NCI-H345 treated with DMSO at 0.1 percent for 48 hours (cell line): ENCODE results near the gene RPP30.
"Not testable (repeated sequence)": the region's sequence is repeated elsewhere in the genome, so short reads cannot be mapped to it uniquely, and the experiment has no call there.

Source experiments
- DNase-seq: peaks from one replicate; lab custom pipeline; 2025; ENCODE audit not compliant: unreplicated experiment; lab: John Stamatoyannopoulos, UW

The RPP30 gene

DNA sequence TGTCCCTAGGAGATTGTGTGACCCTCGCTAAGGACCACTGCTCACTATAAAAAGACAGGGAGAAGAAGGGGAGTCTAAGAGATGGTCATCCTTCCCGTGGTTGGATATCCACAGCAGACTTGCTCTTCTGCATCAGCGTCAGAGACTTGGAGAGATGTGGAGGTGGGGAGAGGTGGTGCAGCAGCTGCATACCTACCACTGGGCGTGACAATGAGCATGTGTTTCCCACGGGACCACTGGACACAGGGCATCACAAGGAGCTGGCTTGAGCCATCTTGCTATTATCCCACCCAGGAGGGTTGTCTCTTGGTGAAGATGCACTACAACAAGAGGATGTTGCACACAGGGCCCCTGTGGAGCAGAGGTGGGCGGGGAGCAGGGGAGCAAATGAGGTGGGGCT is 67.9 kb downstream of the RPP30 start:
- no peak for DNase-seq

DNA sequence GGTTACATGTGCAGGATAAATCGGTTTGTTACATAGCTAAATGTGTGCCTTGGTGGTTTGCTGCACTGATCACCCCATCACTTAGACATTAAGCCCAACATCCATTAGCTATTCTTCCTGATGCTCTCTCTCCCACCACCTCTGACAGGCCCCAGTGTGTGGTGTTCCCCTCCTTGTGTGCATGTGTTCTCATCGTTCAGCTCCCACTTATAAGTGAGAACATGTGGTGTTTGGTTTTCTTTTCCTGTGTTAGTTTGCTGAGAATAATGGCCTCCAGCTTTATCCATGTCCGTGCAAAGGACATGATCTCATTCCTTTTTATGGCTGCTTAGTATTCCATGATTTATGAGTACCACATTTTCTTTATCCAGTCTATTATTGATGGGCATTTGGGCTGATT is 71.2 kb downstream of the RPP30 start:
- not testable (repeated sequence) for DNase-seq

DNA sequence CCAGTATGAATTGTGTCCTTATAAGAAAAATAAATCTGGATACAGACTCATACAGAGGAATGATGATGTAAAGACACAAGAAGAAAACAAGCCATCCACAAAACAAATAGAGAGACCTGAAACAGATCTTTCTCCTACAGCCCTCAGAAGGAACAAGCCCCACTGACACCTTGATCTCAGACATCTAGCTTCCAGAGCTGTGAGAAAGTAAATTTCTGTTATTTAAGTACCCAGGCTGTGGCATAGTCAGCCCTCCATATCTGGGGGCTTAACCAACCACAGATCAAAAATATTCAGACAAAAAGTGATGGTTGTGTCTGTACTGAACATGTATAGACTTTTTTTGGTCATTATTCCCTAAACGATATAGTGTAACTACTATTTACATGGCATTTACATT is 73.0 kb downstream of the RPP30 start:
- DNase-seq: no peak

DNA sequence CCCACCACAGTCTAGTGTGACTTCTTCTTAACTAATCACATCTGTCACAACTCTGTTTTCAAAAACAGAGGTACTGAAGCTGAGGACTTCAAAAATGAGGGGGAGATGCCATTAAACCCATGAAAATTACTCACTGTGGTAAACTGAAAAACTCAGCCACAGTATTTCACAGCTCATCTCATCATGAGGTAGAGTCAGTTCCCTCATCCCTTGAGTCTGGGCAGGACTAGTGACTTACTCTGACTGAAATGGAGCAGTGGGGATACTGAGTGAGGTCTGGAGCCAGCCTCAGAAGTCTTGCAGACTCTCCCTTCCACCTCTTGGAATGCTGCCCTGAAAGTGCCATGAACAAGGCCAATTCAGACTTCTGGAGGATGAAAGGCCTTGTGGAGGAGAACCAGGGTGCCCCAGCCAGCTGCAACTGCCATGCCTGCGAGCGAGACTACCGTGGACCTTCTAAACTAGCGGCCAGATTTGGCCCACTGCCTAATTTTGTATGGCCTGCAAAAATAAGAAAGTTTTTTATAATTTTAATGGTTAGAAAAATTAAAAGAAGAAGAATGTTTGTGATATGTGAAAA is 73.8 kb downstream of the RPP30 start:
- DNase-seq: no peak

DNA sequence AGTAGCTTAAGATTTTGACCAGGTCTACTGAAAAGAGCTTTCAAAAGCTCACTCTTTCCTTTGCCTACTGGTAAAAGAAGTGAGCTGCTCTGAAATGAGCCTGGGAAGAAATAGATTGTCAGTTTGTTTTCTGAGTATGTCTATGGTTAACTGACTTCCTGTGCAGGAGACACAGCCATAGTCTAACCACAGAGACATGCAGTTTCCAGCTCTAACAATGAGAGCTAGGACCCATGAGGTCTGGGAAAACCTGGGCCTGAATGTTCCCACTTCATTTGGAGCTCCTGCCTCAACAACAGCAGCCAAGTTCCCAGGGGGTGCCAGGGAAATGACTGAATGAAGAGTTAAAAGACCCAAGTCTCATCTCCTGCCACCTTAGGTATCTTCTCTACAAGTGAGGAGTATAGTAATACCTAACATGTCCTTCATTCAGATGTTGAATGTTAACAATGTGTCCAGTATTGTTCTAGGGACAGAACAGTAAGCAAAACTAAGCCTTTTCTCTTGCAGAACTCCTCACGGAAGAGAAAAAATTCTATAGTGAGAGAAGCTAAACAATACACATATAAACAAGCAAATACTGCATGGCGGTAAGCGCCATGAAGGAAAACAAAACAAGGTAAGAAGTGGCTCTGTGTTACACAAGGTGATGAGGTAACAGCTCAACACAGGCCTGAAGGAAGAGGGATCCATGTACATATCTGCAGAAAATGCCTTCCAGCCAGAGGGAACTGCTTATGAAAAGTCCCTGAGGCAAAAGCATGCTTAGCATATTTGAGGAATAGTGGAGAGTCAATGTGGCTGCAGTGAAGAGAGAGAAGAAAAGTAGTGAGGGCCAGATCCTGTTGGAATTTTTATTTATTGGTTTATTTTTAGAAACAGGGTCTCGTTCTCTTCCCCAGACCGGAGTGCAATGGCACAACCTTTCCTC is 75.5 kb downstream of the RPP30 start:
- no peak for DNase-seq
